ENCODE measurements around the gene MYOZ2.

- TF ChIP-seq CTCF (IDR thresholded peaks at IDR 0.05; ENCODE audit: insufficient read depth, low read length, poor library complexity, severe bottlenecking) (no peak), EZH2phosphoT487 (conservative IDR thresholded peaks at IDR 0.05; ENCODE audit: low read length) (no peak)
These were observed 3.7 kb downstream of the MYOZ2 start for GRCh38 chr4:119139311-119139710.

All from SU-DHL-6 (cell line).